Epithelial cell of esophagus (primary cell): ENCODE measurements around the gene FNIP2.

Experiments used
- DNase-seq: peaks from one replicate; pipeline ENCODE4 v3.0.0; 2010; ENCODE audit warnings: low read depth
- H3K4me3 ChIP-seq: 2 replicates; pipeline ENCODE4 v1.5.1; 2011; ENCODE audit warnings: mild to moderate bottlenecking, low read length, control low read depth
- TF ChIP-seq, protein P1 (sequence below): IDR thresholded peaks from 2 replicates; pipeline ENCODE4 v1.5.1; 2011; ENCODE audit warnings: low read depth, mild to moderate bottlenecking, low read length, control low read depth, inconsistent platforms; ENCODE audit not compliant: insufficient read depth; ENCODE audit errors: missing control alignments

The FNIP2 gene

DNA sequence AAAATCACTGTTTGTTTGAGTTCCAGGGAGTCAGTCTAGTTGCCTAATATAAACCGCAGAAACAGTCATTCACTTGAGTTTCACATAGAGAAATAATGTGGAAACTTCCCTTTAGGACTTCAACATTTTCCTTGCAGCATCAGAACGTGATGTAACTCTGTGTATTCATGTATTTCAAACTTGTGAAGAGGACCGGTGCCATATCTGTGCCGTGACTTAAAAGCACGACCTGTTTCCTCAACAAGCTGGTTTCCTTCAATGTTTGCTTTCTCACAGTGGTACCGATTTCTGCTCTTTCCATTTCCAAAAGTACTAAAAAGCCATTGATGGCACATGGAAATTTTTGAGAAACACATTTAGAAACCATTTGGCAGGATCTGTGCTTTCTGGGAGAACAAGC is 167.4 kb downstream of the FNIP2 start:
- H3K4me3 ChIP-seq, result no peak overlapping the region
- no peak for DNase-seq
- TF ChIP-seq, protein P1, sequence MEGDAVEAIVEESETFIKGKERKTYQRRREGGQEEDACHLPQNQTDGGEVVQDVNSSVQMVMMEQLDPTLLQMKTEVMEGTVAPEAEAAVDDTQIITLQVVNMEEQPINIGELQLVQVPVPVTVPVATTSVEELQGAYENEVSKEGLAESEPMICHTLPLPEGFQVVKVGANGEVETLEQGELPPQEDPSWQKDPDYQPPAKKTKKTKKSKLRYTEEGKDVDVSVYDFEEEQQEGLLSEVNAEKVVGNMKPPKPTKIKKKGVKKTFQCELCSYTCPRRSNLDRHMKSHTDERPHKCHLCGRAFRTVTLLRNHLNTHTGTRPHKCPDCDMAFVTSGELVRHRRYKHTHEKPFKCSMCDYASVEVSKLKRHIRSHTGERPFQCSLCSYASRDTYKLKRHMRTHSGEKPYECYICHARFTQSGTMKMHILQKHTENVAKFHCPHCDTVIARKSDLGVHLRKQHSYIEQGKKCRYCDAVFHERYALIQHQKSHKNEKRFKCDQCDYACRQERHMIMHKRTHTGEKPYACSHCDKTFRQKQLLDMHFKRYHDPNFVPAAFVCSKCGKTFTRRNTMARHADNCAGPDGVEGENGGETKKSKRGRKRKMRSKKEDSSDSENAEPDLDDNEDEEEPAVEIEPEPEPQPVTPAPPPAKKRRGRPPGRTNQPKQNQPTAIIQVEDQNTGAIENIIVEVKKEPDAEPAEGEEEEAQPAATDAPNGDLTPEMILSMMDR, result no peak

DNA sequence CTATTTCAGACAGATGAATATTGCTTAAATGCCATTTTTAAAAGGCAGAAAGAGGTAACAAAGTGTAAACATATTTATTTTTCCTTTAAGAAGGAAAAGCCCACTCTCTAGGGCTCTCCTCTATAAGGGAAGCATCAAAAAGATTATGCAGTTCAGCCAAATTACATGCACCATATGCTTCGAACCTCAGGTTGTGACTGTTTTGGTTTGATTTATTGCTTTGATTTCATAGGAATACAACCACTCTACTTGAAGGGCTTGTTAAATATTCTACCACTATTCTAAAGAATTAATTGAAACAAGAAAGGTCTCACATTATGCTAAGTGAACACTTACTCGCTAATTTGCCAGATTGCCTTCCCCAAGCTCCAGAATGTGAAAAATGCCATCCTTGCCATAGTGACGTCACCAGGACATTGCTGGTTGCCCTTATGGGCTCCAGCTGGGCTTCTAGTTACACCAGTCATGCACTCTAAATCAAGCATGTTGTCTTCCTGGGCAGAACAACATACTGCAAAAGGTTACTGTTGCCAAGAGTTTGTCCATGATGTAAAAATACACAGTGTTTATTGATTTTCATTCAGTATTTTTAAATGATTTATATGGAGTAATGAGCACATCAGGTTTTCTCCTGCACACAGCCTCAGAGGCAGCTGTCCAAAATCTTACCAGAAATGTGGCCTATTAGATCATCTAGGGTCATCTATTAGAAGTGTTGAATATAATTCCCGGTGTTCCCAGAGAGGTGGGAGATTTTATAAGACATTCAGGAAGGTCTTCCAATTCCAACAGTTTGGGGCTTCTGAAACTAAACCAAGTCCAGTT is 169.6 kb downstream of the FNIP2 start:
- no peak overlapping the region for H3K4me3 ChIP-seq
- TF ChIP-seq, protein P1, result no peak
- DNase-seq, result no peak

DNA sequence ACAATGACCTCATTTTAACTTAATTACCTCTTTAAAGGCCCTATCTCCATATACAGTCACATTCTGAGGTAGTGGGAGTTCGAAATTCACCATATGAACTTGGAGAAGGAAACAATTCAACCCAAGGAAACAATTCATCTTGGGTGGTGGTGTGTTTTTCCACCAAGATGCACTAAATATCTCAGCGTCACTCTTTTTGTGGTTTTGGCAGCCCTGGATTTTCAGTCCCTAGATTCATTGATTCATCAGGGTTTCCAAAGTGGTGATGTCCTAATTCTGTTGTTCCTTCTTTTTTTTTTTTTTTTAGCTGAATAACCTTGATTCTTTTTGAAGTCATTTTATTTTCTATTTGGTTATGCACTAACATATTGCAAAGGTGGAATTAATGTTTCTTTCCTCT is 171.4 kb downstream of the FNIP2 start:
- DNase-seq, result no peak
- TF ChIP-seq, protein P1, result no peak
- no peak overlapping the region for H3K4me3 ChIP-seq

DNA sequence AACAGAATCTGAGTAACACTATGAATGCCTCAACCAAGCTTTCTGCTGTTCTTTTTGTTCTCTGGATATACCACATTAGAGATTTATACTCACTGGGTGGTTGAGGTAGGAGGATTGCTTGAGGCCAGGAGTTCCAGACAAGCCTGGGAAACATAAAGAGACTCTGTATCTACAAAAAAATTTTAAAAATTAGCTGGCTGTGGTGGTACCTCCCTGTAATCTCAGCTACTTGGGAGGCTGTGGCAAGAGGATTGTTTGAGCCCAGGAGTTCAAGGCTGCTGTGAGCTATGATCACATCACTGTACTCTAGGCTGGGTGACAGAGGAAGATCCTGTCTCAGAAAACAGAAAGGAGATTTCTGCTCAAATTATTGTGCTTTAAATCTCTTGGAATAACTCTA is 172.5 kb downstream of the FNIP2 start:
- H3K4me3 ChIP-seq, result no peak overlapping the region
- no peak for DNase-seq
- TF ChIP-seq, protein P1, result no peak

DNA sequence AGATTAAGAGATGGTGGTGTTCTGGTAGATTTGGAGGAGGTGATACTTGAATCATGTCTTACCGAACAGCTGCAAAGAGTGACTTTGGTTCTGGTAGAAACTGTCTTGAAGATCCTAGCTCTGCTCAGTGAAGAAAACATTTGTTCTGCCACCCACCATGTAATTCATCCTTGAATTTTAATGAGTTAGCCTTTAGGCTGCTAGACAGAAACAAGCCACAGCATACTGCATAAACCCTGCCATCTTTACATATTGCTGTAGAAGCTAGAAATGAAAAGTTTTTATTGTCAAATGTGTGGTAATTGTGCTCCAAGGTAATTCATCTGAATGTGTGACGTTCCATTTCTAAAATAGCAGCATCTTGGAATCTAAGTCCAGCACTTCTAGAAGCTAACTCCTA is 173.1 kb downstream of the FNIP2 start:
- no peak overlapping the region for H3K4me3 ChIP-seq
- DNase-seq, result no peak
- TF ChIP-seq, protein P1, result no peak

DNA sequence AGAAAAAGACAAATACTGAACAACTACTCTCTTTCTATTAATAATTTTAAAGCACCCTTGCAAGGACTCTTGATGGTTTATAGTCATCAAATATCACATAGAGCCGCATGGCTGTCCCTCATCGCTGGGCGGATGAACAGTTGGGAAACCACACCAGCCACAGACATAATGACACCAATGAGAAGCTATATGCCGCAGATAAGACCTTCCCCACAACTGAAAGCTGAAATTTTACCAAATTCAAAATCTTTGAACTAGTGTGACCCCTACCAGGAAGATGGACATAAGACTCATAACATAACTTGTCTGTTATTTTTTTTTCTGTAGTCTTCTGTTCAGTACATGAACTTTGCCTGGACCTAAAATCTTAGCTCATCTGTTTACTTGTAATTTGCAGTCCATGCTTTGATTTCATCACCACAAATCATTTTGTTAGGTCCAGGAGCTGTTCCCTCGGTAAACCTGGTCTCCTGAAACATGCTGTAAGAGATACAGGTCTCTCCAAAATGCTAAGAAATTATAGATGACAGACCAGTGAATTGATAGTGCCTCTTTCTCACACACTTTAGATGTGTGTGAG is 176.8 kb downstream of the FNIP2 start:
- H3K4me3 ChIP-seq, result no peak overlapping the region
- no peak for DNase-seq
- TF ChIP-seq, protein P1, result no peak
